Measurements from ENCODE around the gene NKD1. TPM values are rescaled to one million over a fixed set of nuclear protein-coding genes. Genes with fewer than 3 reads are reported as not detected.
A peak's percentile ranks its signal among the peaks of the same experiment; 100 is the strongest.

The NKD1 gene
- total RNA-seq, 1 donor from 2014 or later = 54.7 TPM

DNA sequence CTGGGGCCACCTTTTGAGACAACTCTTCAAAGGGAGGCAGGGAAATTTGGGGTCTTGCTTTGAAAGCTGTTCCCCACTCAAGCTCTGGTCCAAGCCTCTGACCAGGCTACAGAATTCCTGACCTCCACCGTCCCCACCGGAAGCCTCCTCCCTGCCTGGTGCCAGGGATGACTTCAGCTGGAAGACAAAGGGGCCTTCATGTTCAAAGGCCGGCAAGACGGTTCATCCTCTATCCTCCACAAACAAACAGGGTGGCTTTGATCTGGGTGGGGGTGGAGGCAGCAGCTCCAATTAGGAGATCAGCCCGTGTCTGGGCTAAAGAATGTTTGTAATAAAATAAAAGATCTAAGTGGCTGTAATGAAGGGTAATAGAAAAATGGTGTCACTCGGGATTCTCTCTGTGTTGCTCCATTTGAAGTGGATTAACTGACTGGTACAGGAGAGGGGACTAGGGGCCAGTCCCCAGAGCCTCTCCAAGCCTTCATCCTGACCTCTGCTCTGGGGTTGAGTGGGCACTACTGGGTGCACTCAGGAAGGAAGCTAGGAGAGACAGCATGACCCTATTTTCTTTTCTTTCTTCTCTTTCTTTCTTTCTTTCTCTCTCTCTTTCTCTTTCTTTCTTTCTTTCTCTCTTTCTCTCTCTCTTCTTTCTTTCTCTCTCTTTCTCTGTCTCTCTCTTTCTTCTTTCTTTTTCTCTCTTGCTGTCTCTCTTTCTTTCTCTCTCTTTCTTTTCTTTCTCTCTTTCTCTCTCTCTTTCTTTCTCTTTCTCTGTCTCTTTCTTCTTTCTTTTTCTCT, 27.5 kb upstream of the NKD1 start:
- peaks cover 5% of the 10 kb centered on the region for H3K9me3 Mint-ChIP-seq
- TF ChIP-seq, protein P1, sequence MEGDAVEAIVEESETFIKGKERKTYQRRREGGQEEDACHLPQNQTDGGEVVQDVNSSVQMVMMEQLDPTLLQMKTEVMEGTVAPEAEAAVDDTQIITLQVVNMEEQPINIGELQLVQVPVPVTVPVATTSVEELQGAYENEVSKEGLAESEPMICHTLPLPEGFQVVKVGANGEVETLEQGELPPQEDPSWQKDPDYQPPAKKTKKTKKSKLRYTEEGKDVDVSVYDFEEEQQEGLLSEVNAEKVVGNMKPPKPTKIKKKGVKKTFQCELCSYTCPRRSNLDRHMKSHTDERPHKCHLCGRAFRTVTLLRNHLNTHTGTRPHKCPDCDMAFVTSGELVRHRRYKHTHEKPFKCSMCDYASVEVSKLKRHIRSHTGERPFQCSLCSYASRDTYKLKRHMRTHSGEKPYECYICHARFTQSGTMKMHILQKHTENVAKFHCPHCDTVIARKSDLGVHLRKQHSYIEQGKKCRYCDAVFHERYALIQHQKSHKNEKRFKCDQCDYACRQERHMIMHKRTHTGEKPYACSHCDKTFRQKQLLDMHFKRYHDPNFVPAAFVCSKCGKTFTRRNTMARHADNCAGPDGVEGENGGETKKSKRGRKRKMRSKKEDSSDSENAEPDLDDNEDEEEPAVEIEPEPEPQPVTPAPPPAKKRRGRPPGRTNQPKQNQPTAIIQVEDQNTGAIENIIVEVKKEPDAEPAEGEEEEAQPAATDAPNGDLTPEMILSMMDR (conservative IDR thresholded peaks at IDR 0.05) = no peak
- H3K4me3 Mint-ChIP-seq = peak overlapping the region; percentile 77
- H3K27ac Mint-ChIP-seq (ENCODE audit: unreplicated experiment) = peak overlapping the region; percentile 98
- DNase-seq (ENCODE audit: low read depth, low spot score) = peak; percentile 39
- H3K36me3 Mint-ChIP-seq (ENCODE audit: low read depth) = peaks cover 9% of the 10 kb centered on the region
- peaks cover 32% of the 10 kb centered on the region for H3K4me1 Mint-ChIP-seq
- H3K27me3 Mint-ChIP-seq (ENCODE audit: low read depth) = no peaks in the 10 kb centered on the region

DNA sequence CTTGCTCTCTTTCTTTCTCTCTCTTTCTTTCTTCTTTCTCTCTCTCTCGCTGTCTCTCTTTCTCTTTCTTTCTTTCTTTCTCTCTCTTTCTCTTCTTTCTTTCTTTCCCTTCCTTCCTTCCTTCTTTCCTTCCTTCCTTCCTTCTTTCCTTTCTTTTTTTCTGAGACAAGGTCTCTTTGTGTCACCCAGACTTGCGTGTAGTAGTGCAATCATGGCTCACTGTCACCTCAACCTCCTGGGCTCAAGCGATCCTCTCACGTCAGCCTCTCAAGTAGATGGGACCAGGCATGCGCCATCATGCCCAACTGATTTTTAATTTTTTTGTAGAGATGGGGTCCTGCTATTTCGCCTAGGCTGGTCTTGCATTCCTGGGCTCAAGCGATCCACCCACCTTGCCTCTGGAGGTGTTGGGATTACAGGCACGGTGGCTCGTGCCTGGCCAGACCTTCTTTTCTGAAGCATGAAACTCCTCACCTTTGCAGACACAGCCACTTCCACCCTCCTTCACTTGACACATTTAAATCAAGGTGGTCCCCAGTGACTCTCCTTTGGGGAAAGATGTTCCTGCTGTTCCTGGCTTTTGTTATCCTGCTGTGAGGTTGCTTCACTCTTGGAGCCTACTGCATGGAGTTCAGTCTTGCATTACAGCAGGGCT, 26.8 kb upstream of the NKD1 start:
- no peaks in the 10 kb centered on the region for H3K27me3 Mint-ChIP-seq (ENCODE audit: low read depth)
- H3K4me3 Mint-ChIP-seq = peak overlapping the region; percentile 48
- H3K4me1 Mint-ChIP-seq = peaks cover 32% of the 10 kb centered on the region
- H3K36me3 Mint-ChIP-seq (ENCODE audit: low read depth) = peaks cover 9% of the 10 kb centered on the region
- TF ChIP-seq, protein P1 (conservative IDR thresholded peaks at IDR 0.05) = no peak
- no peak for DNase-seq (ENCODE audit: low read depth, low spot score)
- H3K9me3 Mint-ChIP-seq = peaks cover 2% of the 10 kb centered on the region
- H3K27ac Mint-ChIP-seq (ENCODE audit: unreplicated experiment) = peak overlapping the region; percentile 98

DNA sequence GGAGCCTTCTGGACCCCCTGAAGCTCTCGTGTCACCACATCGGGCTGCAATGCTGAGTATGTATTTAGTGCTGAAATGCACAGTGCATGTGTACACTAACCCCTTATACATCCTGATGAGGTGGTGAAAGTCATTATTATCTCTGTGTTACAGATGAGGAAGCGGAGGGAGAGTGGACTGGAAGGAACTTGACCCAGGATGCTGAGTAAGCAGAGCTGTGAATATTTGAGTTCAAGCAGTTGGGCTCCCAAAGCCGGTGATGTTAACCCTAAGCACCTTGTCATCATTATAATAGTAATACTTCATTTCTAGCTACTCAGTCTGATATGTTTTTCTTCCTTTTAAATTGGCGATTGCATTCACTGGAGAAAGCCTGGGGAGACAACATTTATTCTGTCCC, 25.9 kb upstream of the NKD1 start:
- Mint-ChIP-seq H3K4me1 (peaks cover 36% of the 10 kb centered on the region), H3K4me3 (no peak overlapping the region), H3K27me3 (ENCODE audit: low read depth) (no peaks in the 10 kb centered on the region), H3K36me3 (ENCODE audit: low read depth) (peaks cover 3% of the 10 kb centered on the region), H3K27ac (ENCODE audit: unreplicated experiment) (no peak overlapping the region), H3K9me3 (no peaks in the 10 kb centered on the region)
- no peak for DNase-seq (ENCODE audit: low read depth, low spot score)
- TF ChIP-seq, protein P1 (conservative IDR thresholded peaks at IDR 0.05) = no peak

DNA sequence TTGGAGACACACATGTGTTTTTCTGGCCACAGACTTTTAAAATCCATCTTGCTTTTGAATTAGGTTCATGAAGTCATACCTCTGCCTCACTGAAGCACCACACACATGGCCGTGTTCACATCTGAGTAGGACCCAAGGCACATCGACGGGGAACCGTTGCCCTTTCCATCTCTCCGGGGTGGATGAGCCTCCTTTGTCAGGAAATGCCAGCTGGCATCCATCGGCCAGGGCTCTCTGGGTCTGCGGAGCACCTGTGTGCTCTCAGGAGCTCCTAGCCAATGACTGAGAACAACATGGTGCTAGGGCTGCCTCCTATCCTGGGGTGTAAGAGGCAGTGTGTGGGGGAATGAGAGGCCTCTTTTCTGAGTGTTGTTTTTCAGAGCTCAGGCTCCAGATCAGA, 24.5 kb upstream of the NKD1 start:
- Mint-ChIP-seq H3K4me1 (peaks cover 34% of the 10 kb centered on the region), H3K36me3 (ENCODE audit: low read depth) (peaks cover 2% of the 10 kb centered on the region), H3K27me3 (ENCODE audit: low read depth) (no peaks in the 10 kb centered on the region), H3K4me3 (no peak overlapping the region), H3K9me3 (peaks cover 3% of the 10 kb centered on the region), H3K27ac (ENCODE audit: unreplicated experiment) (peak overlapping the region; percentile 8)
- TF ChIP-seq, protein P1 (conservative IDR thresholded peaks at IDR 0.05) = no peak
- no peak for DNase-seq (ENCODE audit: low read depth, low spot score)

DNA sequence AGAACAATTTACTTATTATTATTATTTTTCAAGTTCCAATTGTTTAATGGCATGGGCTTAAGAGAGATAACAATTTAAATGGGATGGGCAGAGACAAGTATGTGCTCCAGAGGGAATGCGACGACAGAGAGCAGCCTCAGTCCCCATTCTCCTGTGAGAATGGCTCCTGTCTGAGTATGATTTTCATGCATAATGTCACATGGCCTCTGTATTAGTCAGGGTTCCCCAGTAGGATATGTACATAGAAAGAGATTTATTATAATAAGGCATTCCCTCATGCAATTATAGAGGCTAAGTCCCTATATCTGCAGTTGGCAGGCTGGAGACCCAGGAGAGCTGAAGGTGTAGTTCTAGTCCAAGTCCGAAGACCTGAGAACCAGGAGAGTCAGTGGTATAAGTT, 22.9 kb upstream of the NKD1 start:
- Mint-ChIP-seq H3K4me3 (no peak overlapping the region), H3K36me3 (ENCODE audit: low read depth) (peaks cover 6% of the 10 kb centered on the region), H3K27me3 (ENCODE audit: low read depth) (no peaks in the 10 kb centered on the region), H3K9me3 (peaks cover 15% of the 10 kb centered on the region), H3K4me1 (peaks cover 28% of the 10 kb centered on the region), H3K27ac (ENCODE audit: unreplicated experiment) (no peak overlapping the region)
- TF ChIP-seq, protein P1 (conservative IDR thresholded peaks at IDR 0.05) = no peak
- no peak for DNase-seq (ENCODE audit: low read depth, low spot score)
